ENCODE data around the gene TNFAIP1.

DNA sequence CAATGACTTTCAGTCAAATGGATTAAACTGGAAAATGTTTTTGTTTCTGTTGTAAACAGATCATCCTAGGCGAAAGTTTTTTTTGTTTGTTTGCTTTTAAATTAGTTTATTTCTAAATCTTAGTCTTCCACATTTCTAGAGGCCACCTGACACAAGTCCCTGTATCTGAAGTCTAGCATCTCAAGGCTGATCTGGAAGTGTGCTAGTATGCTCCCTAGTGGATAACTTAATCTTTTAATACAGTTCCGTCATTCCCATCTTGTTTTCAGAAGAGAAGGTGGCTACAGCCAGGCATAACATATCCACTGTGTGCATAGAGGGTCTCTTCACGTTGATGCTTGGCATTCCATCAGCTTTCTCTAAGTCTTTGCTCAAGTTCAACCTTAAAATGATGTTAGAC is 7.9 kb upstream of the TNFAIP1 start:
- TF ChIP-seq HDGF (IDR thresholded peaks at IDR 0.05; ENCODE audit: borderline replicate concordance) (no peak), PKNOX1 (IDR thresholded peaks at IDR 0.05) (no peak), FOXM1 (IDR thresholded peaks at IDR 0.05; ENCODE audit: borderline replicate concordance) (no peak), SP1 (IDR thresholded peaks at IDR 0.05) (no peak), ARNT (IDR thresholded peaks at IDR 0.05) (no peak), TARDBP (IDR thresholded peaks at IDR 0.05) (no peak), FOXA1 (IDR thresholded peaks at IDR 0.05) (no peak), BHLHE40 (IDR thresholded peaks at IDR 0.05; ENCODE audit: borderline replicate concordance) (no peak), CTBP1 (IDR thresholded peaks at IDR 0.05; ENCODE audit: borderline replicate concordance) (no peak), ELF4 (IDR thresholded peaks at IDR 0.05) (no peak), LEF1 (IDR thresholded peaks at IDR 0.05; ENCODE audit: borderline replicate concordance) (no peak), NFRKB (IDR thresholded peaks at IDR 0.05) (no peak)
